Lung (tissue), 12 donors: ENCODE measurements around the gene TRAT1. TPM values are rescaled to one million over a fixed set of nuclear protein-coding genes. Genes with fewer than 3 reads are reported as not detected.

Source experiments
- ATAC-seq: fragments of 200-7000 bp; cut with Tn5 transposase; one replicate; pipeline ENCODE4 v1.9.1; 2020; ENCODE audit warnings: moderate number of reproducible peaks; ENCODE audit not compliant: insufficient read depth, low FRiP score
- DNase-seq, 3 donors: peaks; one replicate each; pipeline ENCODE4 v3.0.0-alpha.2; 2013 to 2017
- H3K27ac ChIP-seq, 2 donors: one replicate each; pipeline ENCODE4 v1.5.1; 2013; ENCODE audit warnings: mild to moderate bottlenecking in 2 of 2, moderate library complexity in 2 of 2, control low read depth in 1 of 2, inconsistent platforms in 1 of 2, low read depth in 1 of 2, low read length in 1 of 2
- H3K27me3 ChIP-seq, 3 donors: one replicate each; pipeline ENCODE4 v1.5.1; 2013; ENCODE audit warnings: low read length in 2 of 3; ENCODE audit not compliant: control insufficient read depth in 3 of 3, insufficient read depth in 3 of 3
- H3K36me3 ChIP-seq, 4 donors: one replicate each; pipeline ENCODE4 v1.5.1; 2013; ENCODE audit warnings: low read length in 4 of 4, mild to moderate bottlenecking in 1 of 4, moderate library complexity in 1 of 4; ENCODE audit not compliant: control insufficient read depth in 4 of 4, insufficient read depth in 4 of 4
- H3K4me1 ChIP-seq, 5 donors: one replicate each; pipeline ENCODE4 v1.5.1; 2013; ENCODE audit warnings: low read length in 5 of 5, mild to moderate bottlenecking in 2 of 5, moderate library complexity in 1 of 5; ENCODE audit not compliant: control insufficient read depth in 5 of 5, insufficient read depth in 5 of 5
- H3K4me3 ChIP-seq: one replicate; pipeline ENCODE4 v1.5.1; 2013; ENCODE audit warnings: mild to moderate bottlenecking, control low read depth, moderate library complexity
- H3K9ac ChIP-seq, 2 donors: one replicate each; pipeline ENCODE4 v1.5.1; 2013; ENCODE audit warnings: low read length in 2 of 2, control low read depth in 1 of 2; ENCODE audit not compliant: insufficient read depth in 1 of 2
- H3K9me3 ChIP-seq, 4 donors: one replicate each; pipeline ENCODE4 v1.5.1; 2013; ENCODE audit warnings: low read length in 3 of 4, mild to moderate bottlenecking in 1 of 4, moderate library complexity in 1 of 4; ENCODE audit not compliant: control insufficient read depth in 4 of 4, insufficient read depth in 3 of 4
- CTCF ChIP-seq: IDR thresholded peaks from 2 replicates; pipeline ENCODE4 v1.5.1; 2012; ENCODE audit warnings: mild to moderate bottlenecking; ENCODE audit errors: control extremely low read depth, extremely low read depth
- WGBS, 2 donors: extraction: QIAGEN DNeasy Blood & Tissue Kit; methylation state at CpG; one replicate each; pipeline ENCODE4 v1.1.7; 2013; 5-methylcytosine and 5-hydroxymethylcytosine counted together
- polyA plus RNA-seq, 2 donors: library from polyadenylated mRNA; stranded (reverse); fragments of 200-250 nt; gene quantifications; one replicate each; pipeline ENCODE4 v1.2.1, GENCODE V29; 2013
- total RNA-seq, 2 donors: library from RNA; depleted of rRNA in 1 of 2; stranded (reverse); fragments of >200 nt in 1 of 2; gene quantifications; one replicate each; pipeline ENCODE4 v1.2.1, GENCODE V29; 2014 to 2021
- donor health status: control.
- donor health status: control.
- donor health status: Bipolar disorder and iron deficiency.
- donor health status: healthy.
- donor health status: DM: yes; HTN: yes; CAD: no.

Gene TRAT1
- total and polyA plus RNA-seq, 4 donors: 0.22 to 2.4 (median 0.46) TPM

GRCh38 chr3:108826309-108827187, 4.0 kb downstream of the TRAT1 start:
- no peaks in the 10 kb centered on the region for H3K27me3 ChIP-seq
- H3K4me3 ChIP-seq: no peak overlapping the region
- H3K9ac ChIP-seq: no peak overlapping the region
- no peaks in the 10 kb centered on the region for H3K36me3 ChIP-seq
- DNase-seq (no peak), ATAC-seq (no peak)
- TF ChIP-seq CTCF: no peak
- no peaks in the 10 kb centered on the region for H3K9me3 ChIP-seq
- WGBS, 2 donors: 80 to 81% methylated on average over 6 of the region's 6 CpGs
- no peaks in the 10 kb centered on the region for H3K4me1 ChIP-seq
- no peak overlapping the region for H3K27ac ChIP-seq

DNA sequence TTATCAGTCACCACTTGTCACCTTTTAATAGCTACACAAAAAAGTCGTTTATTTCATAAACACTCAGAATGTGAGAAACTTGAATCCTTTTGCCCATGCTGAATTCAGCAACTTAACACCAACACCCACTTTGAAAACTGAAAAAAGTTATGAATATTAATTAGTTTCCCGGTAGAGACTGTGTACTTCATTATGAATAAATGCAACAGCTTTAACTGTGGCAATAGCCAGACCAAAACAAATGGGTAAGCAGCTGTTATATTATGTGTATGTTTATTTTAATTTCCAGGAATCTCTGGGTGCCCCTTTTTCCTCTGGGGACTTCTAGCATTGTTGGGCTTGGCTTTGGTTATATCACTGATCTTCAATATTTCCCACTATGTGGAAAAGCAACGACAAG, 7.8 kb downstream of the TRAT1 start:
- H3K4me3 ChIP-seq: no peak overlapping the region
- 64 to 77% methylated on average over 3 of the region's 3 CpGs for WGBS, 2 donors
- no peak overlapping the region for H3K27ac ChIP-seq
- H3K9ac ChIP-seq: no peak overlapping the region
- no peaks in the 10 kb centered on the region for H3K4me1 ChIP-seq
- no peaks in the 10 kb centered on the region for H3K36me3 ChIP-seq
- DNase-seq (no peak), ATAC-seq (no peak)
- H3K9me3 ChIP-seq: no peaks in the 10 kb centered on the region
- H3K27me3 ChIP-seq: no peaks in the 10 kb centered on the region
- no peak for TF ChIP-seq CTCF

DNA sequence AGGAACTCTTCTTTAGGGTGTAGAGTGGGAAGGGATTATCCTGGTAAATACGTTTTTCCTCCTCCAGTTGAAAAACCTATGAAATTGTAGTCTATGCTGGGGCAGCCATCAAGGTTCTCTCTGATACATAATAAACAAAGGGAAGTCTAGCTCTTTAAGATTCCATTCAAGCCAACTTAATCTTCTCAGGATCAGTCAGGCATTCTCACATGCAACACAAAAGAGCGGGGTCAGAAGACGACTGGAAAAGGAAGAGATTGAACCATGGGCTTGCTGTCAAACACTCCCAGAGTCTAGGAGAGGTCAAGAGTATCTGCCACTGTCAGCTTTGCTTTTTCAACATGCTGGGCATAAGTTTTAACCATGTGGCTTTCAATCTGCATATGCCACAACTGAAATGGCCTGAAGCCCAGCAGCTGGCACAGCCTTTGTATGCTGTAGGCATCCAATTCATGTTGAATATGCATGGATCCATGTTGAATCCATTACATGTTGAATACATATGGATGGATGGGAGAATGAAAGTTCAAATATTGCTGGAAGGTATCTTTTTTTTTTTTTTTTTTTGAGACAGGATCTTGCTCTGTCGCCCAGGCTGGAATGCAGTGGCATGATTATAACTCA, 8.5 kb downstream of the TRAT1 start:
- 78 to 86% methylated on average over 4 of the region's 4 CpGs for WGBS, 2 donors
- Histone ChIP-seq H3K4me1 (no peaks in the 10 kb centered on the region), H3K27me3 (no peaks in the 10 kb centered on the region), H3K4me3 (no peak overlapping the region), H3K36me3 (no peaks in the 10 kb centered on the region), H3K27ac (no peak overlapping the region), H3K9me3 (no peaks in the 10 kb centered on the region), H3K9ac (no peak overlapping the region)
- ATAC-seq: no peak
- no peak for TF ChIP-seq CTCF
- DNase-seq: no peak
